H9 (cell line): ENCODE measurements around the gene GCHFR. TPM values are rescaled to one million over a fixed set of nuclear protein-coding genes. Genes with fewer than 3 reads are reported as not detected.

Experiments used
- DNase-seq: peaks from one replicate; pipeline ENCODE4 v3.0.0-alpha.2; 2017
- H2AFZ ChIP-seq: one replicate; pipeline ENCODE4 v1.6.1; 2013; ENCODE audit warnings: mild to moderate bottlenecking, low read length, control low read depth, moderate library complexity
- H2AK5ac ChIP-seq: 2 replicates; pipeline ENCODE4 v1.6.1; 2013; ENCODE audit warnings: low read length, control low read depth, mixed read lengths; ENCODE audit not compliant: insufficient read length
- H2BK120ac ChIP-seq: one replicate; pipeline ENCODE4 v1.6.1; 2013; ENCODE audit warnings: low read depth, mild to moderate bottlenecking, low read length, control low read depth, inconsistent platforms; ENCODE audit not compliant: poor library complexity, severe bottlenecking
- H2BK12ac ChIP-seq: 2 replicates; pipeline ENCODE4 v1.6.1; 2013; ENCODE audit warnings: low read length, control low read depth, mixed read lengths, low read depth; ENCODE audit not compliant: insufficient read length
- H2BK15ac ChIP-seq: 2 replicates; pipeline ENCODE4 v1.6.1; 2013; ENCODE audit warnings: low read depth, low read length, control low read depth
- H2BK20ac ChIP-seq: one replicate; pipeline ENCODE4 v1.6.1; 2013; ENCODE audit warnings: low read depth, mild to moderate bottlenecking, low read length, control low read depth, inconsistent platforms; ENCODE audit not compliant: poor library complexity, severe bottlenecking
- H2BK5ac ChIP-seq: 2 replicates; pipeline ENCODE4 v1.6.1; 2013; ENCODE audit warnings: low read length, control low read depth, mixed read lengths; ENCODE audit not compliant: insufficient read length
- H3K14ac ChIP-seq: 2 replicates; pipeline ENCODE4 v1.6.1; 2013; ENCODE audit warnings: low read length, control low read depth; ENCODE audit not compliant: insufficient read depth
- H3K18ac ChIP-seq: 2 replicates; pipeline ENCODE4 v1.6.1; 2013; ENCODE audit warnings: low read depth, mild to moderate bottlenecking, mixed read lengths, low read length, control low read depth; ENCODE audit not compliant: insufficient read length
- H3K23ac ChIP-seq: 2 replicates; pipeline ENCODE4 v1.6.1; 2013; ENCODE audit warnings: low read length, control low read depth, mixed read lengths, low read depth; ENCODE audit not compliant: insufficient read length
- H3K23me2 ChIP-seq: 2 replicates; pipeline ENCODE4 v1.6.1; 2013; ENCODE audit warnings: low read depth, mild to moderate bottlenecking, mixed read lengths, low read length, control low read depth; ENCODE audit not compliant: insufficient read length, poor library complexity, severe bottlenecking
- H3K27ac ChIP-seq: 2 replicates; pipeline ENCODE4 v1.5.1; 2013; ENCODE audit warnings: low read length, control low read depth, mixed read lengths, low read depth; ENCODE audit not compliant: insufficient read length
- H3K27me3 ChIP-seq: 2 replicates; pipeline ENCODE4 v1.6.1; 2013; ENCODE audit warnings: low read length, control low read depth, inconsistent platforms; ENCODE audit not compliant: insufficient read depth
- H3K4ac ChIP-seq: 2 replicates; pipeline ENCODE4 v1.6.1; 2013; ENCODE audit warnings: low read depth, mild to moderate bottlenecking, control low read depth, inconsistent platforms, low read length, moderate library complexity
- H3K4me1 ChIP-seq: 2 replicates; pipeline ENCODE4 v1.6.1; 2013; ENCODE audit warnings: low read length, control low read depth, inconsistent platforms; ENCODE audit not compliant: insufficient read depth
- H3K4me2 ChIP-seq: 2 replicates; pipeline ENCODE4 v1.6.1; 2013; ENCODE audit warnings: low read length, control low read depth, mixed read lengths; ENCODE audit not compliant: insufficient read length, insufficient read depth
- H3K56ac ChIP-seq: 2 replicates; pipeline ENCODE4 v1.6.1; 2013; ENCODE audit warnings: low read depth, mild to moderate bottlenecking, mixed read lengths, low read length, control low read depth; ENCODE audit not compliant: insufficient read length
- H3K79me1 ChIP-seq: 2 replicates; pipeline ENCODE4 v1.6.1; 2013; ENCODE audit warnings: low read depth, mild to moderate bottlenecking, moderate library complexity, low read length, control low read depth, inconsistent platforms; ENCODE audit not compliant: insufficient read depth, poor library complexity, severe bottlenecking
- H3K79me2 ChIP-seq: 2 replicates; pipeline ENCODE4 v1.6.1; 2013; ENCODE audit warnings: low read length, control low read depth, inconsistent platforms; ENCODE audit not compliant: insufficient read depth
- H3K9ac ChIP-seq: 2 replicates; pipeline ENCODE4 v1.6.1; 2013; ENCODE audit warnings: low read length, control low read depth, mixed read lengths; ENCODE audit not compliant: insufficient read length; ENCODE audit errors: extremely low read depth
- H3K9me3 ChIP-seq: one replicate; pipeline ENCODE4 v1.6.1; 2013; ENCODE audit warnings: low read depth, low read length, inconsistent platforms; ENCODE audit not compliant: control insufficient read depth
- H3T11ph ChIP-seq: one replicate; pipeline ENCODE4 v1.6.1; 2013; ENCODE audit warnings: mild to moderate bottlenecking, low read length, control low read depth, inconsistent platforms
- H4K20me1 ChIP-seq: one replicate; pipeline ENCODE4 v1.6.1; 2013; ENCODE audit not compliant: control insufficient read depth, insufficient read length, insufficient read depth
- H4K5ac ChIP-seq: 2 replicates; pipeline ENCODE4 v1.6.1; 2013; ENCODE audit warnings: low read depth, mild to moderate bottlenecking, mixed read lengths, low read length, control low read depth; ENCODE audit not compliant: insufficient read length
- H4K8ac ChIP-seq: replicated peaks from 2 replicates; pipeline ENCODE4 v1.6.1; 2013; ENCODE audit warnings: low read length, control low read depth, mixed read lengths, low read depth; ENCODE audit not compliant: insufficient read length
- H4K91ac ChIP-seq: 2 replicates; pipeline ENCODE4 v1.6.1; 2013; ENCODE audit warnings: low read depth, mild to moderate bottlenecking, moderate library complexity, mixed read lengths, low read length, control low read depth; ENCODE audit not compliant: insufficient read length
- H3K27ac Mint-ChIP-seq, 3 experiments: 2 replicates in 2 of 3; 3 replicates in 1 of 3; pipeline ENCODE4 v1.8.0; 2020 to 2021; ENCODE audit warnings: mixed read lengths in 3 of 3, mild to moderate bottlenecking in 1 of 3, moderate library complexity in 1 of 3
- H3K27me3 Mint-ChIP-seq: 2 replicates; pipeline ENCODE4 v1.8.0; 2021; ENCODE audit warnings: low read depth, mild to moderate bottlenecking, moderate library complexity, mixed read lengths
- H3K36me3 Mint-ChIP-seq, 3 experiments: 2 replicates in 2 of 3; 3 replicates in 1 of 3; pipeline ENCODE4 v1.8.0; 2020 to 2021; ENCODE audit warnings: low read depth in 3 of 3, mixed read lengths in 3 of 3; ENCODE audit not compliant: insufficient read depth in 1 of 3
- H3K4me1 Mint-ChIP-seq, 2 experiments: 2 replicates each; pipeline ENCODE4 v1.8.0; 2020; ENCODE audit warnings: mixed read lengths in 2 of 2
- H3K4me3 Mint-ChIP-seq, 2 experiments: 2 replicates in 1 of 2; 3 replicates in 1 of 2; pipeline ENCODE4 v1.8.0; 2020 to 2021; ENCODE audit warnings: mild to moderate bottlenecking in 2 of 2, mixed read lengths in 2 of 2, moderate library complexity in 1 of 2
- H3K9me3 Mint-ChIP-seq, 2 experiments: 2 replicates in 1 of 2; 3 replicates in 1 of 2; pipeline ENCODE4 v1.8.0; 2020; ENCODE audit warnings: mild to moderate bottlenecking in 2 of 2, mixed read lengths in 2 of 2, moderate library complexity in 1 of 2
- WGBS: extraction: QIAGEN DNeasy Blood & Tissue Kit; methylation state at CpG from one replicate; pipeline ENCODE4 v1.1.7; 2013; ENCODE audit warnings: missing lambda C conversion rate, low lambda C conversion rate, mixed read lengths; ENCODE audit not compliant: insufficient read length; ENCODE audit errors: extremely low coverage; 5-methylcytosine and 5-hydroxymethylcytosine counted together
- total RNA-seq: library from RNA; stranded (reverse); gene quantifications from 2 replicates; pipeline ENCODE4 v1.2.1, GENCODE V29; 2021
- TF ChIP-seq, protein P1 (sequence below): fragments of 200-600 bp; sonication (generic); conservative IDR thresholded peaks from 3 replicates; pipeline ENCODE4 v1.8.0; 2021; ENCODE audit warnings: antibody characterized with exemption, mild to moderate bottlenecking

GCHFR gene
- total RNA-seq, 1 experiment from 2014 or later, result 37.0 TPM

GRCh38 chr15:40790718-40791117 lies 26.9 kb downstream of the GCHFR start:
- H3K56ac ChIP-seq, result no peak overlapping the region
- TF ChIP-seq, protein P1, sequence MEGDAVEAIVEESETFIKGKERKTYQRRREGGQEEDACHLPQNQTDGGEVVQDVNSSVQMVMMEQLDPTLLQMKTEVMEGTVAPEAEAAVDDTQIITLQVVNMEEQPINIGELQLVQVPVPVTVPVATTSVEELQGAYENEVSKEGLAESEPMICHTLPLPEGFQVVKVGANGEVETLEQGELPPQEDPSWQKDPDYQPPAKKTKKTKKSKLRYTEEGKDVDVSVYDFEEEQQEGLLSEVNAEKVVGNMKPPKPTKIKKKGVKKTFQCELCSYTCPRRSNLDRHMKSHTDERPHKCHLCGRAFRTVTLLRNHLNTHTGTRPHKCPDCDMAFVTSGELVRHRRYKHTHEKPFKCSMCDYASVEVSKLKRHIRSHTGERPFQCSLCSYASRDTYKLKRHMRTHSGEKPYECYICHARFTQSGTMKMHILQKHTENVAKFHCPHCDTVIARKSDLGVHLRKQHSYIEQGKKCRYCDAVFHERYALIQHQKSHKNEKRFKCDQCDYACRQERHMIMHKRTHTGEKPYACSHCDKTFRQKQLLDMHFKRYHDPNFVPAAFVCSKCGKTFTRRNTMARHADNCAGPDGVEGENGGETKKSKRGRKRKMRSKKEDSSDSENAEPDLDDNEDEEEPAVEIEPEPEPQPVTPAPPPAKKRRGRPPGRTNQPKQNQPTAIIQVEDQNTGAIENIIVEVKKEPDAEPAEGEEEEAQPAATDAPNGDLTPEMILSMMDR, result no peak
- H3K9me3 ChIP-seq, result no peaks in the 10 kb centered on the region
- no peaks in the 10 kb centered on the region for H3K9me3 Mint-ChIP-seq
- H2BK15ac ChIP-seq, result no peak overlapping the region
- no peak overlapping the region for H3K14ac ChIP-seq
- H3K79me2 ChIP-seq, result no peaks in the 10 kb centered on the region
- no peak overlapping the region for H2BK120ac ChIP-seq
- no peak overlapping the region for H3K27ac Mint-ChIP-seq
- peaks cover 9% of the 10 kb centered on the region; the same call in 1 of the 2 replicates for H3K4me1 ChIP-seq
- H3K27me3 Mint-ChIP-seq, result no peaks in the 10 kb centered on the region
- H3K79me1 ChIP-seq, result peaks cover 4% of the 10 kb centered on the region
- H3T11ph ChIP-seq, result no peak overlapping the region
- no peak overlapping the region for H3K4ac ChIP-seq
- no peak overlapping the region for H3K23ac ChIP-seq
- H4K5ac ChIP-seq, result no peak overlapping the region
- H3K27ac ChIP-seq, result no peak overlapping the region
- no peak overlapping the region for H3K4me2 ChIP-seq
- DNase-seq, result no peak
- no CpG with 5 or more reads among the region's 3 CpGs for WGBS
- H2AK5ac ChIP-seq, result no peak overlapping the region
- no peak overlapping the region for H3K18ac ChIP-seq
- no peak overlapping the region for H3K9ac ChIP-seq
- H4K8ac ChIP-seq, result no peak overlapping the region
- no peak overlapping the region for H2BK12ac ChIP-seq
- no peaks in the 10 kb centered on the region for H3K27me3 ChIP-seq
- H2BK5ac ChIP-seq, result no peak overlapping the region
- H2AFZ ChIP-seq, result no peak overlapping the region
- no peak overlapping the region for H3K4me3 Mint-ChIP-seq
- H4K20me1 ChIP-seq, result no peaks in the 10 kb centered on the region
- H3K4me1 Mint-ChIP-seq, result peaks cover 38 to 39% of the 10 kb centered on the region in 2 experiments
- no peaks in the 10 kb centered on the region for H3K23me2 ChIP-seq
- H4K91ac ChIP-seq, result no peak overlapping the region
- no peak overlapping the region for H2BK20ac ChIP-seq
- peaks cover 6 to 14% (median 13%) of the 10 kb centered on the region in 3 experiments; a peak in 5 of 7 replicates for H3K36me3 Mint-ChIP-seq
